Neuronal stem cell (in vitro differentiated cells): ENCODE measurements around the gene PTPRM.

Experiments
- DNase-seq: peaks from one replicate; pipeline ENCODE4 v3.0.0-alpha.2; 2013; ENCODE audit warnings: low spot score
- H2AFZ ChIP-seq: one replicate; pipeline ENCODE4 v1.6.1; 2013; ENCODE audit warnings: mild to moderate bottlenecking, low read length, inconsistent platforms
- H2AK5ac ChIP-seq: 2 replicates; pipeline ENCODE4 v1.6.1; 2013; ENCODE audit warnings: low read depth, mild to moderate bottlenecking, inconsistent platforms, low read length, moderate library complexity, mixed read lengths
- H2BK120ac ChIP-seq: 2 replicates; pipeline ENCODE4 v1.6.1; 2013; ENCODE audit warnings: low read depth, mild to moderate bottlenecking, inconsistent platforms, low read length, moderate library complexity, mixed read lengths
- H2BK12ac ChIP-seq: one replicate; pipeline ENCODE4 v1.6.1; 2013; ENCODE audit warnings: low read length, inconsistent platforms
- H2BK15ac ChIP-seq: 2 replicates; pipeline ENCODE4 v1.6.1; 2013; ENCODE audit warnings: mild to moderate bottlenecking, low read length, inconsistent platforms, mixed read lengths
- H2BK5ac ChIP-seq: one replicate; pipeline ENCODE4 v1.6.1; 2013; ENCODE audit warnings: inconsistent platforms, mild to moderate bottlenecking, low read length, moderate library complexity
- H3K14ac ChIP-seq: one replicate; pipeline ENCODE4 v1.6.1; 2013; ENCODE audit warnings: low read length, inconsistent platforms
- H3K18ac ChIP-seq: 2 replicates; pipeline ENCODE4 v1.6.1; 2013; ENCODE audit warnings: low read length, inconsistent platforms
- H3K23ac ChIP-seq: 2 replicates; pipeline ENCODE4 v1.6.1; 2013; ENCODE audit warnings: low read depth, mild to moderate bottlenecking, mixed read lengths, low read length, inconsistent platforms; ENCODE audit not compliant: poor library complexity
- H3K27ac ChIP-seq: replicated peaks from 3 replicates; pipeline ENCODE4 v1.5.1; 2013; ENCODE audit warnings: low read length, inconsistent platforms
- H3K27me3 ChIP-seq, 3 experiments: 2 replicates each; pipeline ENCODE4 v1.6.1; 2013; ENCODE audit warnings: low read length in 3 of 3, mild to moderate bottlenecking in 2 of 3, inconsistent platforms in 1 of 3, low read depth in 1 of 3, mixed read lengths in 1 of 3, moderate library complexity in 1 of 3; ENCODE audit not compliant: control insufficient read depth in 3 of 3, insufficient read depth in 3 of 3
- H3K36me3 ChIP-seq, 2 donors: replicated peaks in 1 of 2; 2 replicates each; pipeline ENCODE4 v1.6.1; 2013; ENCODE audit warnings: low read length in 2 of 2; ENCODE audit not compliant: control insufficient read depth in 2 of 2, insufficient read depth in 2 of 2
- H3K4ac ChIP-seq: 2 replicates; pipeline ENCODE4 v1.6.1; 2013; ENCODE audit warnings: inconsistent platforms, mild to moderate bottlenecking, low read length, moderate library complexity
- H3K4me1 ChIP-seq, 2 donors: 1 replicate in 1 of 2; 2 replicates in 1 of 2; pipeline ENCODE4 v1.6.1; 2013; ENCODE audit warnings: low read length in 2 of 2, low read depth in 1 of 2; ENCODE audit not compliant: control insufficient read depth in 2 of 2, insufficient read depth in 1 of 2
- H3K4me2 ChIP-seq: one replicate; pipeline ENCODE4 v1.6.1; 2013; ENCODE audit warnings: mild to moderate bottlenecking, low read length, inconsistent platforms; ENCODE audit not compliant: insufficient read depth, poor library complexity, severe bottlenecking
- H3K4me3 ChIP-seq, 2 donors: 2 replicates each; pipeline ENCODE4 v1.5.1; 2013; ENCODE audit warnings: low read length in 2 of 2, mild to moderate bottlenecking in 2 of 2, inconsistent platforms in 1 of 2, moderate library complexity in 1 of 2
- H3K79me1 ChIP-seq: one replicate; pipeline ENCODE4 v1.6.1; 2013; ENCODE audit warnings: low read depth, mild to moderate bottlenecking, inconsistent platforms, low read length, moderate library complexity
- H3K9ac ChIP-seq: one replicate; pipeline ENCODE4 v1.6.1; 2013; ENCODE audit warnings: mild to moderate bottlenecking, low read depth, low read length, inconsistent platforms; ENCODE audit not compliant: poor library complexity
- H3K9me3 ChIP-seq, 2 donors: replicated peaks in 1 of 2; 2 replicates each; pipeline versions ENCODE3 to v1.6.1; 2013; ENCODE audit warnings: low read length in 2 of 2, mild to moderate bottlenecking in 2 of 2, inconsistent platforms in 1 of 2, low read depth in 1 of 2, mixed read lengths in 1 of 2, moderate library complexity in 1 of 2; ENCODE audit not compliant: control insufficient read depth in 2 of 2, insufficient read depth in 1 of 2
- H4K8ac ChIP-seq: one replicate; pipeline ENCODE4 v1.6.1; 2013; ENCODE audit warnings: low read depth, mild to moderate bottlenecking, inconsistent platforms, low read length, moderate library complexity
- H4K91ac ChIP-seq: one replicate; pipeline ENCODE4 v1.6.1; 2013; ENCODE audit warnings: low read length, low read depth, mild to moderate bottlenecking, inconsistent platforms; ENCODE audit not compliant: poor library complexity
- WGBS, 2 donors: extraction: QIAGEN DNeasy Blood & Tissue Kit; methylation state at CpG; one replicate each; pipeline ENCODE4 v1.1.7; 2013; ENCODE audit warnings: missing lambda C conversion rate in 2 of 2, mixed read lengths in 1 of 2; ENCODE audit not compliant: insufficient read length in 2 of 2, insufficient replicate concordance in 1 of 2; ENCODE audit errors: extremely low coverage in 2 of 2; 5-methylcytosine and 5-hydroxymethylcytosine counted together

The PTPRM gene

DNA sequence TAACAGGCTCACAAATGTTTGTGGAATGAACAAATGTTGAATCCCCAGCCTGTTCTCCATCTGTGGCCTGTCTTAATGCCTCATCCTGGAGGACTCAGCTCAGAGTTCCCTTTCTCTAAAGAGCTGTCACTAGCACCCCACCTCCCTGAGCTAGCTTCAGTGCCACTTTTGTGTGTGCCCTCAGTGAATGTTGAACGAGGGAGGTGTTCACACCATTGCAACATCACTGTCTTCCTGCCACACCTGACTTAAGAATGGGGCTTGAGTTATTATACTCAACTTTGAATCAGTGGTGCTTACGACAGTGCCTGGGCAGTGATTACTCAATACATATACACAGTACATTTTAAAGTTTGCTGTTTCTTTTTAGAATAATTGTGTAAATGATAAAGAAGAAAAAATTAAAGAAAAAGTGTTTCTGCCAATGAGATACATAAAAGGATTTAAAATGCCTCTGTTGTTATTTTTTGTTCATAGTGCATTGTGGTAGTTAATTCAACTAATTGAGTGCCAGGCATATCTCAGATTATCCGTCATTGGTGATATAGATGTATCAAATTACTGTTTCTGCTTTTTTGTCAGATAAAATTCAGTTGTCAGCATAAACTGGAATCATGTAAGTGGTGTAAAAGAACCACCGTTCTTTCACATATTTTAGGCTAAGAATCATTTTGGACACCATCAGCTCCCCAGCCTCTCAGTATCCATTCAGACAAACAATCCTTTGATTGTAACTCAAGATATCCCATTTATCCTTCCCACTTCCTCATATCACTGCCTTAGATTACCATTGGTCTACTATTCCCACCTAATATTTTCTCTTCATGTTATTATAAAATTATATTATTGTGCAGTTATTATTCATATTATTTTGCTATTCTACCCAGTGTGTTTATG, 304.7 kb downstream of the PTPRM start:
- Histone ChIP-seq H4K8ac (no peak overlapping the region), H2AFZ (no peak overlapping the region), H3K4ac (no peak overlapping the region), H2AK5ac (no peak overlapping the region), H2BK15ac (no peak overlapping the region), H3K23ac (no peak overlapping the region), H3K36me3 (no peaks in the 10 kb centered on the region), H3K18ac (no peak overlapping the region), H3K14ac (no peak overlapping the region), H2BK5ac (no peak overlapping the region), H3K4me3 (no peak overlapping the region), H3K27me3 (no peaks in the 10 kb centered on the region), H3K4me2 (no peak overlapping the region), H2BK120ac (no peak overlapping the region), H2BK12ac (no peak overlapping the region), H3K4me1 (peaks cover 7% of the 10 kb centered on the region in 2 donors), H3K9ac (no peak overlapping the region), H3K79me1 (no peaks in the 10 kb centered on the region), H3K9me3 (peaks cover 3% of the 10 kb centered on the region in 2 donors), H4K91ac (no peak overlapping the region), H3K27ac (no peak overlapping the region)
- no CpG with 5 or more reads among the region's 4 CpGs for WGBS, 2 donors
- DNase-seq: no peak

DNA sequence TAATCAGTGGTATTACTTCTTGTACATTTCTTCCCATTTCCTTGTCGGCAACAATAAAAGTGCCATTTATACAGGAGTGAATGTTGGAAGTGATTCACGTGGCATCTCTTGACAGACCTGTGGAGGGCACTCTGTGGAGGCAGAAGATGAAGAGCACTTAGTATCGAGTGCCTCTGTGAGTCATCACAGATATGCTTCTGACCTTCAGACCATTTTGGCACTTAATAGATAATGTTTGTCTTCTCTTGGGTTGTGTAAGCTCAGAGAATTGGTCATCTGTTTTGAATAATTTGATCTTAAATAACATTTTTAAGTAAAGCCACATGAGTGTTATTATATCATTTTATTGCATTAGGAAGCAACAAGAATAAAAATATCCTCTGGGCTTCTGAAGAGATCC, 305.5 kb downstream of the PTPRM start:
- no peak overlapping the region for H3K14ac ChIP-seq
- H2AFZ ChIP-seq: no peak overlapping the region
- peaks cover 3% of the 10 kb centered on the region in 2 donors for H3K9me3 ChIP-seq
- H3K36me3 ChIP-seq: no peaks in the 10 kb centered on the region
- no CpG with 5 or more reads among the region's 3 CpGs for WGBS, 2 donors
- H3K27me3 ChIP-seq: no peaks in the 10 kb centered on the region
- H3K79me1 ChIP-seq: no peaks in the 10 kb centered on the region
- H2BK15ac ChIP-seq: no peak overlapping the region
- H4K8ac ChIP-seq: no peak overlapping the region
- peaks cover 8% of the 10 kb centered on the region in 2 donors for H3K4me1 ChIP-seq
- no peak overlapping the region for H2BK12ac ChIP-seq
- H3K4me3 ChIP-seq: no peak overlapping the region
- no peak overlapping the region for H4K91ac ChIP-seq
- no peak overlapping the region for H3K4me2 ChIP-seq
- no peak overlapping the region for H3K9ac ChIP-seq
- no peak overlapping the region for H3K18ac ChIP-seq
- H3K27ac ChIP-seq: no peak overlapping the region
- no peak overlapping the region for H3K4ac ChIP-seq
- H2BK5ac ChIP-seq: no peak overlapping the region
- no peak overlapping the region for H2BK120ac ChIP-seq
- no peak overlapping the region for H3K23ac ChIP-seq
- no peak overlapping the region for H2AK5ac ChIP-seq
- DNase-seq: no peak

DNA sequence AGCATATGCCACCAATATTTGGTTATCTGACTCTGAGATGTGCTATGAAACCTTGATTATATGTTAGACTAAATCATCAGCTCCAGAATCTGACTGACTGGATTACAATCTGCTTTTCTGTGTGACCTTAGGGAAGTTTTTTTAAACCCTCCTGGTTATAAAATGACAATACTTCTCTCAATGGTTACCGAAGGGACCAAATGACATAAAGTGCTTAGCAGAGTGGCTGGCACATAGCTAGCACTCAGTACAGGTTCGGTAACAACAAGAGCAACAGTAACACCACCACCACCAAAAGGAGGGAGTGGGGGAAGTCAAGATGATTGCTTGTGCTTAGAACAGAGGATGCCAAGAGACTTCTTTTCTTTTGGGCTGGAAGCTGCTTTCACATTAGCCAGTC, 306.2 kb downstream of the PTPRM start:
- H3K4me2 ChIP-seq: no peak overlapping the region
- H3K27ac ChIP-seq: peak overlapping the region; percentile 26
- no peaks in the 10 kb centered on the region for H3K36me3 ChIP-seq
- H3K9ac ChIP-seq: no peak overlapping the region
- H2BK120ac ChIP-seq: no peak overlapping the region
- H3K79me1 ChIP-seq: no peaks in the 10 kb centered on the region
- H2AFZ ChIP-seq: no peak overlapping the region
- H3K18ac ChIP-seq: no peak overlapping the region
- no peak overlapping the region for H4K91ac ChIP-seq
- H3K23ac ChIP-seq: no peak overlapping the region
- no peak for DNase-seq
- H2BK15ac ChIP-seq: no peak overlapping the region
- H2BK12ac ChIP-seq: no peak overlapping the region
- H3K4ac ChIP-seq: no peak overlapping the region
- H3K4me1 ChIP-seq: peaks cover 10 to 14% of the 10 kb centered on the region in 2 donors
- H2AK5ac ChIP-seq: no peak overlapping the region
- no peak overlapping the region for H3K4me3 ChIP-seq
- no peak overlapping the region for H4K8ac ChIP-seq
- WGBS, 2 donors: no CpG with 5 or more reads among the region's 2 CpGs
- no peak overlapping the region for H2BK5ac ChIP-seq
- H3K27me3 ChIP-seq: no peaks in the 10 kb centered on the region
- H3K9me3 ChIP-seq: peaks cover 3% of the 10 kb centered on the region in 2 donors
- H3K14ac ChIP-seq: no peak overlapping the region

GRCh38 chr18:7876354-7877104, 309.4 kb downstream of the PTPRM start:
- Histone ChIP-seq H3K36me3 (no peaks in the 10 kb centered on the region), H3K4me1 (peaks cover 10 to 14% of the 10 kb centered on the region in 2 donors), H2AFZ (no peak overlapping the region), H3K4ac (no peak overlapping the region), H3K27me3 (no peaks in the 10 kb centered on the region), H3K9me3 (peaks cover 3% of the 10 kb centered on the region in 2 donors), H4K91ac (no peak overlapping the region), H2BK5ac (no peak overlapping the region), H3K4me2 (no peak overlapping the region), H4K8ac (no peak overlapping the region), H3K79me1 (no peaks in the 10 kb centered on the region), H3K23ac (no peak overlapping the region), H3K9ac (no peak overlapping the region), H3K4me3 (no peak overlapping the region), H3K14ac (peak overlapping the region; percentile 31), H2BK120ac (no peak overlapping the region), H2BK15ac (peak overlapping the region; percentile 28), H2AK5ac (no peak overlapping the region), H3K18ac (peak overlapping the region; percentile 38), H3K27ac (no peak overlapping the region), H2BK12ac (no peak overlapping the region)
- WGBS, 2 donors: no CpG with 5 or more reads among the region's 2 CpGs
- no peak for DNase-seq
